SK-MEL-5 (cell line): ENCODE data around the gene TMX2. TPM values are rescaled to one million over a fixed set of nuclear protein-coding genes. Genes with fewer than 3 reads are reported as not detected.
"Not testable (repeated sequence)": the region's sequence is repeated elsewhere in the genome, so short reads cannot be mapped to it uniquely, and the experiment has no call there.

Source experiments
- DNase-seq: peaks from one replicate; pipeline ENCODE4 v3.0.0-alpha.2; 2016; ENCODE audit warnings: low read depth, low spot score
- in situ Hi-C: cut with HindIII; loops from 2 replicates; pipeline ENCODE4 v1.10.0; 2016; ENCODE audit warnings: low sequenced_read_pairs, high pct_unique_total_duplicates, low pct_unique_long_range_greater_than_20kb
- polyA plus RNA-seq, 2 experiments: library from polyadenylated mRNA; depleted of rRNA; stranded (reverse); fragments of >200 nt; gene quantifications; 2 replicates each; pipeline ENCODE4 v1.2.3, GENCODE V29; 2015
- total RNA-seq: library from RNA; depleted of rRNA; stranded (reverse); fragments of >200 nt; shearing (Covaris generic); gene quantifications from 2 replicates; pipeline ENCODE4 v1.2.3, GENCODE V29; 2014; rRNA removed

Gene TMX2
- 238 and 245 TPM in 2 replicates for total RNA-seq
- 150 and 177 TPM in 2 replicates for polyA plus RNA-seq (2015; cell fraction: cytosol; rRNA removed)
- polyA plus RNA-seq (2015; cell fraction: nucleus; rRNA removed), result 131 and 141 TPM in 2 replicates

GRCh38 chr11:57712256-57713150, at the start of gene TMX2:
TSS of gene TMX2 (plus strand) at chr11:57712593. CDS start at chr11:57712619, 26 bp downstream.
- peak; percentile 98 for DNase-seq
- in situ Hi-C loops, result no loop called here

GRCh38 chr11:57662893-57663292, 49.5 kb upstream of the TMX2 start:
- in situ Hi-C loops, result no loop called here
- DNase-seq, result no peak

GRCh38 chr11:57663975-57664374, 48.4 kb upstream of the TMX2 start:
- DNase-seq, result no peak
- in situ Hi-C loops, result no loop called here

- peak; percentile 97 for DNase-seq
- in situ Hi-C loops, result no loop called here
These were observed 45.2 kb upstream of the TMX2 start for GRCh38 chr11:57667117-57667735.

- peak; percentile 96 for DNase-seq
- in situ Hi-C loops, result no loop called here
These were observed 44.5 kb upstream of the TMX2 start, which contains the start of gene ZDHHC5 for GRCh38 chr11:57667736-57668433. TSS of gene ZDHHC5 (plus strand) at chr11:57668114. CDS start at chr11:57673091, 4,977 bp downstream.

GRCh38 chr11:57668434-57668782, 44.0 kb upstream of the TMX2 start:
- in situ Hi-C loops, result no loop called here
- DNase-seq, result peak; percentile 4

- DNase-seq, result no peak
- in situ Hi-C loops, result no loop called here
These were observed 38.1 kb upstream of the TMX2 start for GRCh38 chr11:57674251-57674650.

GRCh38 chr11:57675176-57675941, 37.0 kb upstream of the TMX2 start:
- in situ Hi-C loops, result no loop called here

GRCh38 chr11:57679396-57679795, 33.0 kb upstream of the TMX2 start:
- no peak for DNase-seq
- in situ Hi-C loops, result no loop called here

More at GRCh38 chr11:57675176-57675941, 37.0 kb upstream of the TMX2 start:
- DNase-seq, result no peak

GRCh38 chr11:57680552-57680874, 31.9 kb upstream of the TMX2 start:
- DNase-seq, result no peak
- in situ Hi-C loops, result no loop called here

- no peak for DNase-seq
- in situ Hi-C loops, result no loop called here
These were observed 31.2 kb upstream of the TMX2 start for GRCh38 chr11:57681168-57681567.

- in situ Hi-C loops, DNase-seq: not testable (repeated sequence)
These were observed 21.9 kb upstream of the TMX2 start for GRCh38 chr11:57690474-57690873.

GRCh38 chr11:57698843-57699365, 13.5 kb upstream of the TMX2 start:
- in situ Hi-C loops, result no loop called here

GRCh38 chr11:57699813-57700212, 12.6 kb upstream of the TMX2 start:
- in situ Hi-C loops, result no loop called here
- no peak for DNase-seq

More at GRCh38 chr11:57698843-57699365, 13.5 kb upstream of the TMX2 start:
- DNase-seq, result no peak

- in situ Hi-C loops, result no loop called here
- DNase-seq, result no peak
These were observed 12.0 kb upstream of the TMX2 start for GRCh38 chr11:57700425-57700824.

- DNase-seq, result no peak
- in situ Hi-C loops, result no loop called here
These were observed 9.1 kb upstream of the TMX2 start for GRCh38 chr11:57703341-57703740.

- in situ Hi-C loops, result no loop called here
- no peak for DNase-seq
These were observed 7.5 kb upstream of the TMX2 start for GRCh38 chr11:57704932-57705331.
